HK-2 (cell line): ENCODE measurements around the gene LRRC1.

Source experiments
- DNase-seq: peaks from one replicate; pipeline ENCODE4 v3.0.0-alpha.2; 2018; ENCODE audit not compliant: unreplicated experiment

Gene LRRC1

DNA sequence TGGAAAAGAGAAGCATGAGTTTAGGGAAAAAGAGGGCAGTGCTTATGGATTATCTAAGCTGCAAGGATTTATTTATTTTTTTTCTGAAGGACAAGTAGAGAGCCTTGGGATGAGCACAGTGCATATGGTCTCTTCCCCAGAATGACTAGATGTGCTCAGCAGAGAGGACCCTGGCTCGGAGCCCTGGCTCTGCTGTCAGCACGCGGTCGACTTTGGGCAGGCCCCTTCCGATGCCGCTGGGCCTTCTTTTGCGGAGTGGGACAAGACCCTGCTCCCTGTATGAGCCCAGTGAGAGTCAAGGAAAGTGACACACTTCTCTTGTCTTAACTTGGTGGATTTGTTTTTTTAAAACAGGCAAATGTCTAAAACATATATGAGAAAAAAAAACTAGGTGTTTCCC is 51.4 kb downstream of the LRRC1 start:
- no peak for DNase-seq

GRCh38 chr6:53847796-53848314 is 53.0 kb downstream of the LRRC1 start:
- no peak for DNase-seq

GRCh38 chr6:53850527-53850926 is 55.7 kb downstream of the LRRC1 start:
- no peak for DNase-seq

GRCh38 chr6:53851561-53851960 is 56.8 kb downstream of the LRRC1 start:
- DNase-seq = no peak

DNA sequence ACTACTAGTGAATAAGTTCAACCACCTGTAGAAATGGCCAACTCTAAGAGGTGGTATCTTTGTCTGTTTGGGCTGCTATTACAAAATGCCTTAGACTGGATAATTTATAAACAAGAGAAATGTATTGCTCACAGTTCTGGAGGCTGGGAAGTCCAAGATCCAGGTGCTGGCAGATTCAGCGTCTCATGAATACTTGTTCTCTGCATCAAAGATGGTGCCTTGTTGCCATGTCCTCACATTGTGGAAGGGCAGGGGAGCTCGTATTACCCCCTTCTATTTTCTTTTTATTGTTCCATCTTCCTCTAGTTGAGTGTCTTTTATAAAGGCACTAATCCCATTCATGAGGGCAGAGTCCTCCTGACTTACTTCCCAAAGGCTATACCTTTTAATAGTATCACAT is 58.0 kb downstream of the LRRC1 start:
- no peak for DNase-seq

DNA sequence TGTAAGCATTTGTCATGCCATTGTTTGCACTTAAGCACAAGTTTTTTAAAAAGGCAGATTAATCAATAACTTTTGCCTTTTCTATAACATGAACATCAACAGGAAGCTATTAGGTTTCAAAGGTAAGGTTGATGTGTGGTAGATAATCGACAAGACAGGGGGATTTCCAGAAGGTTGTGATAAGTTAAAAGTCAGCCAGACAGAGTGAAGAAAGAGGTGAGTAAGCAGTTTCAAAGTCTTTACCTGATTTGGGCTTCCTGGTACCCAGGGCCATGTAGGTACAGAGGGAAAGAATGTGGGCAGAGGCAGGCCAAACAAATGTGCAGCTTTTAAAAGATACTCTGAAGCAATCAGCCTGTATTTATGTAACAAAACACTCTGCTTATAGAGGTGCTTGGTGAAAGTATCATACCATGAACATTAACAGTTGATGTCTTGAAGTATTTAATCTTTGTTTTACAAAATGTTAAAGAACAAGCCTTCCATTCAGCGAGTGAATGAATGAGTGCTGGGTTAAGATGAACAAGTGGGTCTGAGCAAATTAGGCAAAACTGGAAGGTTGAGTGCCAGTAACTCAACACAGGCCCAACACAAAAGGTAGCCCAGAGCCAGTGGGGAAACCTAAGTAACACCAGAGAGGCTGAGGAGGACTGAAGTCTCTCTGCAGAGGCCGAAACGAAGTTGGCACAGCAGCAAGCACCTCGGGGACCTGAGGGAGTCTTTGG is 60.2 kb downstream of the LRRC1 start:
- peak; percentile 21 for DNase-seq

DNA sequence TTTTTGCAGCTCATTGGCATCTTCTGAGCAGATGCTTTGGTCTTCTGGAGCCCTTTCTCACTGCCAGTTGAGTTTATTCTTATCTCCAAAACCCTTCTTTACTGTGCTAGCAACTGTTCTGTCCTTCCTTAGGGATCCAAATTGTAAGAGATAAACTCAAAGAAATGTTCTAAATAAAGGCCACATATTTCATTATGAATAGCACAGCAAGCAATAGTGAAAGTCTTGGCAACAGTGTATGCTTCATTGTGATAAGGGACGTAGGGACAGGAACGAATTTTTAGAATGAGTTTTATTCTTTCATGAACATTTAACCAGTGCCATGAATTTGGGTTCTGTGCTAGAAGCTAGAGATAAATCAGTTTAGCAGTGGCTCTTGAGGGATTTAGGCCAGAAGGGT is 61.1 kb downstream of the LRRC1 start:
- DNase-seq = no peak

- DNase-seq = no peak
Observed at GRCh38 chr6:53857318-53858094, 62.7 kb downstream of the LRRC1 start.

DNA sequence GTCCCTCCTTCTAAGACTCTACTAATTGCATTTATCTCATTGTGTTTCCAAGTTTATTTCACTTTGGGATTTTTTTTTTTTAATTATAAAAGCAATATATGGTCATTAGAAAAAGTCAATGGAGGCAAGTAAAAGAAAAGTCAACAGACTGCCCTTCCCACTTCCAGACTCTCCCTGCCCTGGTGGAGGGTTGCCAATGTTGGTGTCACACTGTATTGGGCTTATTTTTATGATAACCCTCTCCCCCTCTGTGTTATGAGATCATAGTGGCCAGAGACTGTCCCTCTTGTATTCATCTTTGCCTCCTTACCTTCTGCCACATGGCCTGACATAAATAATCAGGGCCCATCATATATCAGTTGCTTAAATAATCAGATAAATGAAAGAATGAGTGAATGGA is 63.4 kb downstream of the LRRC1 start:
- no peak for DNase-seq

- no peak for DNase-seq
Observed at GRCh38 chr6:53858913-53859312, 64.1 kb downstream of the LRRC1 start.

DNA sequence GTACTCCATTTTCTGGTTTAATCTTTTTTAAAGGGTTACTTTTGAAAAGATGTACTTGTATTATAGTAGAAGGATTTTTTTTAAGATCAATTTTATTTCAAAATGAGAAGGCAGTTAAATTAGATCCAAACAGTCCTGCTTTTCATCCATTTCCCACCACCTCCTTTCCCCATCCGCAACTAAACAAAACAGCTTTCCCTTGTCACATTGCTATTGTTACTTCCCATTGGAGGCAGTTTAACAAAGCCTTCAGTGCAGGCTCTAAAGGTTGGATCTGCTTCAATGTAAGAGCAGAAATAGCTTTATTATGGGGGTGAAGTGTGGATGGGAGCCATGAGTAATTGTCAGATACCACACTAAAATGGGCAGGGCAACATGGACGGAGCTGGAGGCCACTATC is 65.7 kb downstream of the LRRC1 start:
- DNase-seq = no peak

- no peak for DNase-seq
Observed at GRCh38 chr6:53861518-53861917, 66.7 kb downstream of the LRRC1 start.

DNA sequence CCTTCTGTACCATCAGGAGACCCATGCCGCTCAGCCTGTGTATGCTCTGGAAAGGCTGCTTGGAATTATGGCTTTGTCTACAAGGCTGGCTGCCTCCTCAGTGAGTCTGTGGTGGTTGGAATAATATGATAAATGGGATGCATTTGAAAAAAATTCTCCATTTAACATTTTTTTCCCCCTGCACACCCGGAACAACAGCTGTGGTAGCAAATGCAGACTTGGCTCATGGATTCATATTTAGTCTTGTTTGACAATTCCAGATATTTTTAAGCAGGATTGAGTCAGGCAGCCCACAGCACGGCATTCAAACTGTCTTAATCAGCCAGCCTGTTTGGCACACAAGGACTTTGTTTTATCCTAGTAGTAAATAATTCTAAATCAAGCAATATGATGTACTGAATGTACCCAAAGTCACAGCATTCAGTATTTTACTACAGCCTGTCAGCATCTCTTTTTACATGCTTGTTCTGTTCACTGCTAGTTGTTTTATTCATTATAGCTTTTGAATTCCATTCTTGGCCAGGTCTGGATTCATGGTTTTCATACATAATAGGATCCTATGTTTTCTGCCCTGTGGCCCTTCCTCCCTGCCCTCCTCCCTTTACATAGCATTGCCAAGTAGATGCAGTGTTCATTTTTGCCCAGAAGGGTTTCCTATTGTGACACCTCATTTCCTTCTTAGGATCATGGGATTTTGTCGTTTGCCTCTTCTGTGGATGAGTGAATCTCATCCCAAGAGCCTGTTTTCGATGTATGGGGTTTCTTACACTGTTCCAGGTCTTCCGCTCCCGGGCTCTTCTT is 68.1 kb downstream of the LRRC1 start:
- DNase-seq = no peak

DNA sequence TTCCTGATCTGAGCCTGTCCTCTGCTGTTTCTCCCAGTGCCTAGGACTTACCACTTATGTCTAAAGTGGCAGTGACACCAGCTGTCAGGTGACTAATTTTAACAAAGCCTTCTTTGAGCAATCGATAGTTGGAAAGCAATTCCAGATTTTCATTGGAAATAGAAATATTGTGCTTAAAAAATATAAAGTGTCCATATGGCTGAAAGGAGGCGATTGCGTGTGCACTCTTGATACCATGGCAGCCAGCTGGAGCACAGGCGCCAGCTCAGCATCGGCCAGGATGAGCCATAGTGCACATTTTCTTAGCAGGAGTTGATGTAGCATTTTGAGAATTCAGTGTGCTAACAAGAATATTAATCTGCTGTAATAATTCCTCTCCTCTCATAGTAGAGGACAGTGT is 70.0 kb downstream of the LRRC1 start:
- no peak for DNase-seq

DNA sequence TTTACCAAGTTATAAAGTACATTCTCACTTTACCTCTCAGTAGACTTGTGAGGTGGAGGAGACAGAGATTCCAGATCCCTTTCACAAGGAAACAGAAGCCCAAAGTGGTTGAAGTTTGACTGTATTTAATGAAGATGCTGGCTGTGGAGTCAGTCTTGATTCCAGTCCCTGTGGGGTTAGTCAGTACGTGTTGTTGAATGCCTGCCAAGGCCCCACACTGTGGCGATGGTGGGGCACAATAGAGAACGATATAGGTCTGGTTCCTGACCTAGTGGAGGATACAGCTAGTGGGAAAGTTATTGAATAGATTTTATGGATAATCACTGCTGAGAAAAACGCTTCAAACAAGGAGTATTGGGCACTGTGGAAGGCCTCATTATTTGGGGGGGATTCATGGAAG is 71.4 kb downstream of the LRRC1 start:
- DNase-seq = no peak

- no peak for DNase-seq
Observed at GRCh38 chr6:53868626-53869025, 73.8 kb downstream of the LRRC1 start.

GRCh38 chr6:53869964-53870363 is 75.2 kb downstream of the LRRC1 start:
- DNase-seq = no peak

DNA sequence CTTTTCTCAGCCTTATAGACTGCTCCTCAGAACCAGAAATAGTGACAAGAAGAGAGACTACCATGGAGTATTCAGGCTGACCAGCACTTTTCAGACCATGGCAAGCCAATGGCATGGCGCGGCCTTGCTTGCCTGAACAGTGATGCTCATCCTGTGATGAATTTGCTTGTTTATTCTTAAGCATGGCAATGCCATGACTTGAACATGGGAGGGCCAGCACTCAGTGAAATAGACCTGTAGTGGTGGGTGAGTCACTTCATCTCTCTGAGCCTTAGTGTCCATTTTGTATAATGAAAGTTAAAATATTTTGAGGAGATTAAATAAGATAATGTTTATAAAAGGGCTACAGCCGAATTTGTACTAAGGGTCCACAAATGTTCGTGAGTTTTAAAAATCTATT is 79.1 kb downstream of the LRRC1 start:
- DNase-seq = no peak

- no peak for DNase-seq
Observed at GRCh38 chr6:53874964-53875363, 80.2 kb downstream of the LRRC1 start.

DNA sequence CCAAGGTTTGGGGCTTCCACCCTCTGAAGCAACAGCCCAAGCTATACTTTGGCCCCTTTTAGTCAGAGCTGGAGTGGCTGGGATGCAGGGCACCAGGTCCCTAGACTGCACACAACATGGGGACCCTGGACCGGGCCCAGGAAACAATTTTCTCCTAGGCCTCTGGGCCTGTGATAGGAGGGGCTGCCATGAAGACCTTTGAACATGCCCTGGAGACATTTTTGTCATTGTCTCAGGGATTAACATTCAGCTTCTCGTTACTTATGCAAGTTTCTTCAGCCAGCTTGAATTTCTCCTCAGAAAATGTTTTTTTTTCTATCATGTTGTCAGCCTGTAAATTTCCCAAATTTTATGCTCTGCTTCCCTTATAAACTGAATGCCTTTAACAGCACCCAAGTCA is 82.3 kb downstream of the LRRC1 start:
- DNase-seq = no peak

- DNase-seq = no peak
Observed at GRCh38 chr6:53878808-53879207, 84.0 kb downstream of the LRRC1 start.

DNA sequence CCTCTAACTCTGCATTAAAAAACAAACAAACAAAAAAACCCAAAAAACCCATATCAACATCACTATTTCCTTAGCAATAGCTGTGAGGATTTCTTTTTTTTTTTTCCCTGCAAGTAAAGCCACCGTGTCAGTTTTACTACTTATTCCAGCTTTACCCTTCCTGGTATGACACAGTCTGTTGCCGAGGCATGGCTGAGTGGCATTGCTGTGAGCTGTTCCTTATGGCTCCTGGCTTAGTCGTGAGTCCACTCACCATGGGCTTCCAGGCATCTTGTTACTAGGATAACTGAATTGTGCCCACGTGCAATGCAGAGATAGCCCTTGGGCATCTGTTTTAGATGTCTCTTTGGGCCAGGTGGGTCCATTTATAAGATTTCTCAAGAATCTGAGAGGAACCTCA is 84.8 kb downstream of the LRRC1 start:
- peak; percentile 34 for DNase-seq
